ENCODE data around the gene CEP68.
"Not testable (repeated sequence)": the region's sequence is repeated elsewhere in the genome, so short reads cannot be mapped to it uniquely, and the experiment has no call there.

CEP68 gene

GRCh38 chr2:65129826-65130663 is 73.8 kb downstream of the CEP68 start, which contains the start of gene RAB1A:
TSS of gene RAB1A (minus strand) at chr2:65130106. CDS start at chr2:65129915, 191 bp downstream.
- peak; percentile 99 for DNase-seq (ENCODE audit: low read depth)

GRCh38 chr2:65130664-65131175 is 74.5 kb downstream of the CEP68 start:
- no peak for DNase-seq (ENCODE audit: low read depth)

- DNase-seq (ENCODE audit: low read depth): not testable (repeated sequence)
Measured at GRCh38 chr2:65132930-65133329, 76.7 kb downstream of the CEP68 start.

GRCh38 chr2:65133626-65134025 is 77.4 kb downstream of the CEP68 start:
- DNase-seq (ENCODE audit: low read depth): no peak

GRCh38 chr2:65134158-65134557 is 77.9 kb downstream of the CEP68 start:
- DNase-seq (ENCODE audit: low read depth): no peak

- no peak for DNase-seq (ENCODE audit: low read depth)
Measured at GRCh38 chr2:65136253-65136652, 80.0 kb downstream of the CEP68 start.

All from ELR (cell line).